Right cardiac atrium (tissue), 5 donors: ENCODE measurements around the gene ZNF652. TPM values are rescaled to one million over a fixed set of nuclear protein-coding genes. Genes with fewer than 3 reads are reported as not detected.

Experiments
- ATAC-seq, 2 donors: fragments of 200-7000 bp; cut with Tn5 transposase; one replicate each; pipeline versions ENCODE4 v1.8.0 to v1.9.1; 2020; ENCODE audit warnings: moderate library complexity in 2 of 2, mild to moderate bottlenecking in 1 of 2
- DNase-seq, 3 donors: peaks; one replicate each; pipeline ENCODE4 v3.0.0-alpha.2; 2020
- H3K27ac ChIP-seq: one replicate; pipeline ENCODE4 v1.5.1; 2013; ENCODE audit warnings: mild to moderate bottlenecking, low read length, control low read depth, moderate library complexity
- H3K27me3 ChIP-seq: one replicate; pipeline ENCODE4 v1.6.1; 2013; ENCODE audit not compliant: control insufficient read depth, insufficient read depth
- H3K4me1 ChIP-seq: one replicate; pipeline ENCODE4 v1.6.1; 2013; ENCODE audit warnings: low read length; ENCODE audit not compliant: control insufficient read depth, insufficient read depth
- H3K4me3 ChIP-seq: one replicate; pipeline ENCODE4 v1.5.1; 2013; ENCODE audit warnings: low read length, control low read depth
- H3K9me3 ChIP-seq: one replicate; pipeline ENCODE4 v1.6.1; 2013; ENCODE audit warnings: low read length; ENCODE audit not compliant: control insufficient read depth
- WGBS: extraction: QIAGEN DNeasy Blood & Tissue Kit; methylation state at CpG from one replicate; pipeline ENCODE4 v1.1.7; 2013; 5-methylcytosine and 5-hydroxymethylcytosine counted together
- intact Hi-C, 4 donors: fragments of 100-400 bp; cut with DNase I; formaldehyde crosslinking; loops; one replicate each; pipeline versions ENCODE4 v1.11.0 to v1.14.0; 2022 to 2023
- polyA plus RNA-seq: library from polyadenylated mRNA; stranded (reverse); fragments of 200-250 nt; gene quantifications from one replicate; pipeline ENCODE4 v1.2.3, GENCODE V29; 2013
- total RNA-seq, 4 donors: library from RNA; stranded (reverse); fragmentation: NEBNext Ultra II Directional; extraction: Animal tissue kit (Norgen Biotek cat#: 25700); gene quantifications; one replicate each; pipeline ENCODE4 v1.2.1, GENCODE V29; 2021
- donor health status: healthy with polysubstance abuse.
- donor health status: DM: no; HTN: yes; CAD: no.
- donor health status: DM: no; HTN: no; CAD: no.
- donor health status: DM: no; HTN: yes; CAD: no; lungs with severe emphysema.
- donor health status: DM: yes; HTN: yes; CAD: no.

ZNF652 gene
- total and polyA plus RNA-seq, 5 donors, result 15.3 to 30.7 (median 23.7) TPM

DNA sequence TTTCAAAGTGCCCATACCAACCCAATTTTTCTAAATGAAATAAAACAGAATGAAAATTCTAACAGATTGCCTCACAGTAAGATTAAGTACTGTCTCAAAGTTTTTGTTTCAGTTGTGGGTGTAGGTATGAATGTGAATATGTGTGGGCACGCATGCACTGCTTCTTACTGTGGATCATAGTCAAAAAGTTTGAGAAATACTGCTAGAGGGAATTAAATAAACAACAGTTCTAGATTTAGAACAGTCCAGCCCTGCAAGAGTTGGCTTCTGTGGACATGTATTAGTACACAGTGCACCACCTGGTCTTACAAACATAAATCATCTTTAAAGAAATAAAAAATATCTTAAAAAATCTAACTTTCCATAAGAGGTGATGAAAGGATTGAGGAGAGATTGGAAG, 8.4 kb downstream of the ZNF652 start:
- no peaks in the 10 kb centered on the region for H3K9me3 ChIP-seq
- intact Hi-C loops, result no loop called here
- WGBS, result 67% methylated on average over 1 of the region's 1 CpG
- no peak overlapping the region for H3K4me3 ChIP-seq
- no peak for DNase-seq
- no peak for ATAC-seq
- H3K4me1 ChIP-seq, result peaks cover 2% of the 10 kb centered on the region
- H3K27me3 ChIP-seq, result no peaks in the 10 kb centered on the region
- no peak overlapping the region for H3K27ac ChIP-seq

- WGBS, result 96% methylated on average over 6 of the region's 6 CpGs
- DNase-seq (no peak), ATAC-seq (no peak)
- no peaks in the 10 kb centered on the region for H3K9me3 ChIP-seq
- H3K4me3 ChIP-seq, result no peak overlapping the region
- intact Hi-C loops, result no loop called here
- peaks cover 1% of the 10 kb centered on the region for H3K4me1 ChIP-seq
- no peak overlapping the region for H3K27ac ChIP-seq
- H3K27me3 ChIP-seq, result no peaks in the 10 kb centered on the region
These were observed 9.4 kb downstream of the ZNF652 start for GRCh38 chr17:49352587-49353154.

DNA sequence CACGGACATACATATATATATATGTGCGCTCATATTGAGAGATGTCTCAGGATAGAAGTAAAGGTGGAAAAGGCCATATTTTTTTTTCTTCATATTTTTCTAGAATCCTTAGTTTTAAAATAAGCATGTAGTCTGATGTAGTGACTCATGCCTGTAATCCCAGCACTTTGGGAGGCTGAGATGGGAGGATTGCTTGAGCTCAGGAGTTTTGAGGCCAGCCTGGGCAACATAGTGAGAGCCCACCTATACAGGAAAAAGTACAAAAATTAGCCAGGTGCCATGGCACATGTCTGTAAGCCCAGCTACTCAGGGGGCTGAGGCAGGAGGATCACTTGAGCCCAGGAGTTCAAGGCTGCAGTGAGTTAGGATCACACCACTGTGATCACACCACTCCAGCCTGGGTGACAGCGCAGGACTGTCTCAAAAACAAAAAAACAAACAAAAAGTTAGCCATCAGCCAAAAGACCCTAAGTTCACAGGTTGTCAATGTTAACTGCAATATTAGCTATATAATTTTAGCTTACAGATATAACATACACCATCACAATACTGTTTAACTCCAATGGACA, 10.4 kb downstream of the ZNF652 start:
- peaks cover 1% of the 10 kb centered on the region for H3K4me1 ChIP-seq
- DNase-seq (no peak), ATAC-seq (no peak)
- no peak overlapping the region for H3K27ac ChIP-seq
- WGBS, result 98% methylated on average over 3 of the region's 3 CpGs
- H3K27me3 ChIP-seq, result no peaks in the 10 kb centered on the region
- intact Hi-C loops, result no loop called here
- H3K4me3 ChIP-seq, result no peak overlapping the region
- H3K9me3 ChIP-seq, result no peaks in the 10 kb centered on the region

GRCh38 chr17:49349541-49349940, 12.5 kb downstream of the ZNF652 start:
- ATAC-seq (no peak), DNase-seq (no peak)
- intact Hi-C loops, result no loop called here
- H3K9me3 ChIP-seq, result no peaks in the 10 kb centered on the region
- no peaks in the 10 kb centered on the region for H3K27me3 ChIP-seq
- H3K4me1 ChIP-seq, result peaks cover 1% of the 10 kb centered on the region
- no peak overlapping the region for H3K27ac ChIP-seq
- H3K4me3 ChIP-seq, result no peak overlapping the region

- 66% methylated on average over 5 of the region's 5 CpGs for WGBS
- Histone ChIP-seq H3K9me3 (no peaks in the 10 kb centered on the region), H3K4me3 (no peak overlapping the region), H3K27me3 (no peaks in the 10 kb centered on the region), H3K4me1 (peaks cover 1% of the 10 kb centered on the region), H3K27ac (no peak overlapping the region)
- intact Hi-C loops, result no loop called here
- DNase-seq (no peak), ATAC-seq (no peak)
These were observed 17.1 kb downstream of the ZNF652 start for GRCh38 chr17:49344914-49345313.

DNA sequence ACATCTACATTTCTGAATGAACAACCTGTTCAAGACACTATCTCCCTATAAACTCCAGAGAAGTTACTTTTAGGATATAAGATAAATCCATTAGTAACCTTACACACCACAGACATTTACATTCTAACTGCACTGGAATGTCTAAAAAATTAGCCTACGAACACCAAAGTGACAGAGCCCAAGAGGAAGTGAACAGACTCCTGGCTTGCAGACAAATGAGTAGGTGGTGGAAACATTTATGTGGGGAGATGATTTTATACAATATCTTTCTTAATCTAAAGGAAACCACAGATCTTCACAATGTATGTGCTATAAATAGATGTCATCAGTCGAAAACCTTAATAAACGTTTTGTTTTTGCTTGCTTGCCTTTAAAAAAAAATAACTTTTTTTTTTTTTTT, 18.8 kb downstream of the ZNF652 start:
- Histone ChIP-seq H3K4me3 (no peak overlapping the region), H3K27me3 (no peaks in the 10 kb centered on the region), H3K9me3 (no peaks in the 10 kb centered on the region), H3K4me1 (peaks cover 1% of the 10 kb centered on the region), H3K27ac (no peak overlapping the region)
- DNase-seq, result no peak
- intact Hi-C loops, result no loop called here
- 30% methylated on average over 3 of the region's 3 CpGs for WGBS
- no peak for ATAC-seq

- ATAC-seq (no peak), DNase-seq (no peak)
- 45% methylated on average over 1 of the region's 1 CpG for WGBS
- H3K4me1 ChIP-seq, result peaks cover 1% of the 10 kb centered on the region
- no peak overlapping the region for H3K27ac ChIP-seq
- intact Hi-C loops, result no loop called here
- no peaks in the 10 kb centered on the region for H3K27me3 ChIP-seq
- no peak overlapping the region for H3K4me3 ChIP-seq
- no peaks in the 10 kb centered on the region for H3K9me3 ChIP-seq
These were observed 19.5 kb downstream of the ZNF652 start for GRCh38 chr17:49342575-49342936.

DNA sequence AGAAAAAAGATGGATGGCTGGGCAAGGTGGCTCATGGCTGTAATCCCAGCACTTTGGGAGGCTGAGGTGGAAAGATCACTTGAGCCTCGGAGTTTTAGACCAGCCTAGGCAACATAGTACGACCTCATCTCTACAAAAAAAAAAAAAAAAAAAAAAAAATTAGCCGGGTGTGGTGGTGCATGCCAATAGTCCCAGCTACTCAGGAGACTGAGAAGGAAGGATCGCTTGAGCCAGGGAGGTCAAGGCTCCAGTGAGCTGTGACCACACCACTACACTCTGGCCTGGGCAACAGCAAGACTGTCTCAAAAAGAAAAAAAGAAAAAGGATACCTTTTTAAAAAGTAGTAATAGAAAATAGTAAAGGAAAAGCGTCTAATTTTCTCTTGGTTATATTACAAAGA, 20.7 kb downstream of the ZNF652 start:
- WGBS, result 50% methylated on average over 5 of the region's 5 CpGs
- Histone ChIP-seq H3K4me1 (peaks cover 1% of the 10 kb centered on the region), H3K27ac (no peak overlapping the region), H3K27me3 (no peaks in the 10 kb centered on the region), H3K9me3 (no peaks in the 10 kb centered on the region), H3K4me3 (no peak overlapping the region)
- intact Hi-C loops, result no loop called here
- DNase-seq (no peak), ATAC-seq (peak; percentile 26 to 31)

- no peak for DNase-seq
- intact Hi-C loops, result no loop called here
- Histone ChIP-seq H3K27ac (no peak overlapping the region), H3K27me3 (no peaks in the 10 kb centered on the region), H3K9me3 (no peaks in the 10 kb centered on the region), H3K4me3 (no peak overlapping the region), H3K4me1 (peaks cover 2% of the 10 kb centered on the region)
- 50% methylated on average over 6 of the region's 6 CpGs for WGBS
- ATAC-seq, result no peak
These were observed 22.7 kb downstream of the ZNF652 start for GRCh38 chr17:49339354-49339753.

GRCh38 chr17:49338883-49339282, 23.2 kb downstream of the ZNF652 start:
- intact Hi-C loops, result no loop called here
- Histone ChIP-seq H3K4me1 (peaks cover 4% of the 10 kb centered on the region), H3K9me3 (no peaks in the 10 kb centered on the region), H3K27me3 (no peaks in the 10 kb centered on the region), H3K4me3 (no peak overlapping the region), H3K27ac (no peak overlapping the region)
- 64% methylated on average over 4 of the region's 4 CpGs for WGBS
- DNase-seq (no peak), ATAC-seq (peak in 1 of 2 donors; percentile 24)

DNA sequence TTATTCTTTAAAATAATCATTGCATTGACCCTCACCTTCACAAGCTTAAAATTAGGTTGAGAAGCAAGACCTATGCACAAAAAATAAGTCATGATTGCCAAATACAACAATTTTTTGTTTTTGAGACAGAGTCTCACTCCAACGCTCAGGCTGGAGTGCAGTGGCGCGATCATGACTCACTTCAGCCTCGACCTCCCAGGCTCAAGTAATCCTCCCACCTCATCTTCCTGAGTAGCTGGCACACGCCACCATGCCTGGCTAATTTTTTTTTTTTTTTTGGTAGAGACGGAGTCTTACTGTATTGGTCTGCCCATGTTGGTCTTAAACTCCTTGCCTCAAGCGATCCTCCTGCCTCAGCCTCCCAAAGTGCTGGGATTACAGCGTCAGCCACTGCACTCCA, 24.2 kb downstream of the ZNF652 start:
- Histone ChIP-seq H3K27ac (no peak overlapping the region), H3K4me3 (no peak overlapping the region), H3K4me1 (peaks cover 3% of the 10 kb centered on the region), H3K9me3 (no peaks in the 10 kb centered on the region), H3K27me3 (no peaks in the 10 kb centered on the region)
- WGBS, result 81% methylated on average over 8 of the region's 8 CpGs
- no peak for DNase-seq
- intact Hi-C loops, result no loop called here
- ATAC-seq, result no peak
